GM18519 (cell line): ENCODE results near the gene SLC13A1.
"Not testable (repeated sequence)": the region's sequence is repeated elsewhere in the genome, so short reads cannot be mapped to it uniquely, and the experiment has no call there.

Experiments used
- ATAC-seq: cut with Tn5 transposase; IDR thresholded peaks from one replicate; pipeline ENCODE4 v1.9.1; 2021; ENCODE audit warnings: mild to moderate bottlenecking, moderate library complexity; ENCODE audit not compliant: unreplicated experiment, low FRiP score

SLC13A1 gene

DNA sequence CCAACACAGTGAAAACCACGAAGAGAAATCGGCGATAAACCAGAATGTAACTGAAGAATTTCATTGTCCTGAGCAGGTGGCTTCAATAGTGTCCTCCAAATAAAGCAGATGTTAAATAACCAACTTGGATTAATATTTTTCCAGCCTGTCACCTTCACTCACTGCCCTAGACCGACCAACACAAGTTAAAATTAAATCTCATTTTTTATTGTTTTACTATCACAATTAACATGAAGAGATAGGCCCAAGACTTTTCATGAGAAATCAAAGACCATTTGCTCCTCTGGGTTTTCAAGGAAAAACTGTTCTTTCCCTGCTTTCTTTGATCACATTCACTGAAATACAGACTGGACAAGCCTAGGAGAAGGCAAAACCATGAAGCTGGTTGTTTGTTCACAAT, at the start of gene SLC13A1:
TSS of gene SLC13A1 (minus strand) at position 87 of the 400 bp plus-strand sequence. CDS start at position 64, 23 bp downstream.
- no peak for ATAC-seq

GRCh38 chr7:123244768-123245167, 45.0 kb upstream of the SLC13A1 start:
- no peak for ATAC-seq

DNA sequence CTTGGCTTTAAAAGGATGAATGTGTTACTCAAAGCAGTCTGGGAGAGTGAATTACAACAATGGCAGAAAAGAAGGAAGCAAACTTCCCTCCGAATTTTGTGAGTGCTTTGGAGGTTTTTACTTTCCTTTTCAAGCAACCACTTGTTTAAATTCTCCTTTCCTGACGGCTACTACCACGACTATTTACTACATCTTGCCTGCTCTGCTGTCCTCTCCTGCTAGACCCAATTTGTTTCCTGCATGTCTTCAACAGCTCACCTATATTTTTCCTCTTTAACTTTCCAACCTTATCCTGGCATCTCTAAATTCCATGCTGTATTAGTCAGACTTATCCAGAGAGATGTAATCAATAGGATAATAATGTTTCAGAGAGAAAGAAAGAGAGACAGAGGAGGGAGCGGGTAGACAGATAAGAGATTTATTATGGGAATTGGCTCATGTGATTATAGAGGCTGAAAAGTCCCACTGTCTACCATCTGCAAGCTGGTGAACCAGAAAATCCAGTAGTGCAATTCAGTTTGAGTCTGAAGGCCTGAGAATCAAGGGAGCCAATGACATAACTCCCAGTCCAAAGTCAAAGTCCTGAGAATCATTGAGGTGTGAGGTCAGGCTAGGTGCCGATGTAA, 42.8 kb upstream of the SLC13A1 start:
- ATAC-seq = no peak

DNA sequence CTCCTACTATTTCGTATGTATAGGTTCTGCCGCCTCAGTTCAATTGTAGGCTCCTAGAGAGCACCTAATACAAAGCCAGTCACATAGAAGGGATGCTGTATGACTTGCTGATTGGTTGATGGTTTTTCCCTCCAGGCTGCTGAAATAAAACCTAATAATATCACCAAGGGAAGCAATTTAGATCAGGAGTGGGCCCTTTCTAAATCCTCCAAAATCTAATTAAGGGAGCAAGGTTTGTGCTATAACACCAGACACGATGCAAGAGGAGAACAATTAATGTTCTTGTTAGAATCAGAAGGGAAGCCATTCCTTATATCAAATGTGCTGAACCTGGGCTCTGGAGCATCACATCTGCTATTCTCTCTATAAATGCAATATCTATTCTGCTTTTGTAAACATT, 42.0 kb upstream of the SLC13A1 start:
- no peak for ATAC-seq

DNA sequence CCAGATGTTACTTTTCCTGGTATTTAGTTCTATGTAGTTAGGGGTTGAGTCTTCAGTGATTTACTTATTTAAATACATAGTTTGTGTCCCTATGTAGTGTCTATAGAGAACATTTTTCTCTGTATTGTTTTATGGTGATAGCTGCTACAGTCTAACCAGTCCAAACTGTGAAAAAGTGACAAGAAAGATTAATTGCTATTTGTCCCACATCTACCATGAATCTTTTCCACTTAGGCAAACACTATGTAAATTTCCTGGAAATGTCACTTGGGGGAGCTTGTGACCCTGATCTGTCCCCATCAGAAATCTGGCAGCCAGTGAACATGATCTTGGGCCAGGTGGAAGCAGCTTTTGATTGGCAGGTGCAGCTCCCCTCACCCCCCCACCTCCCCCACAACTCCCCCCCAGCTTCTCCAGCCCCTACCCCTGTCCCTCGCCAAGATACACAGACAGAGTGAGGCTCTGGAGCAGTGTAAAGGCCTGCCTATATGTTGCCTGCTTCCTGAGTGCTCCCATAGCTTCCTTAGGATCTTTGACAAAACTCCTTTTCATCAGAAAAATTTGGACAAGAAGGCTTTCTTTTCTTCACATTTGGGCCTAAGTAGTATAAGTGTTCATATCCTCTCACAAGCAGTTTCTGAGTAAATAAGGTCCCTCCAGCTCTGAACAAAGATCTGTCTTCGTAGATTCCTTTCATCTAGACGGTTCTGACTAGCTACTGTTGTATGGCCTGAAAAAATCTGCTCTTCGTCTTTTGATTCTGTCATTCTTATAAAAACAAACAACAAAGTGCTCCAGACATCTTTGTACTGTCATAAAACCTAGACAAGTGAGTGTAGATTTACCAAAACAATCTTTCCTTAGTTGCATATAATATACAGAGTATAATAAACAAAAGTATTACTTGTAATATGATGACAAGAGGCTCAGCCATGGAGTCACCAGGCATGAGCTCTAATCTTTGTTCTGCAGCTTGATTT, 31.5 kb upstream of the SLC13A1 start:
- no peak for ATAC-seq

GRCh38 chr7:123230603-123231002, 30.8 kb upstream of the SLC13A1 start:
- ATAC-seq = no peak

- ATAC-seq = no peak
Observed at GRCh38 chr7:123230147-123230546, 30.4 kb upstream of the SLC13A1 start.

DNA sequence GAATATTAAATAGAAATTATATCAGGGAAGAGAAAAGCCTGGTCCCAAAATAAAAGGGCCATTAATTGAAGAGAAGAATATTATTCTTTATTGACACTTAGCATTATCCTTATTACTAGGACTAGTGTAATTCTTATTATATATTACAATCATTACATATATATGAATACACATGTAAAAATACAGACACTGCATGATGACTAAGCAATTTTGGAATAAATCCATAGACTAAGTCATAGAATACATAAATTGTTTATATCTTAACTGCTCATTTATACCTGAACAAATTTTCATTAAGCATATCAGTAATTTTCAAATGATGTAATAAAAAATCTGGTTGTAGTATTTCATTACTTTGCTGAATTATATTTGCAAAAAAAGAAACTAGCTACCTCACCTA, 29.7 kb upstream of the SLC13A1 start:
- no peak for ATAC-seq

GRCh38 chr7:123227666-123228065, 27.9 kb upstream of the SLC13A1 start:
- not testable (repeated sequence) for ATAC-seq

GRCh38 chr7:123220396-123220795, 20.6 kb upstream of the SLC13A1 start:
- ATAC-seq = no peak

- ATAC-seq = no peak
Observed at GRCh38 chr7:123218866-123219265, 19.1 kb upstream of the SLC13A1 start.

DNA sequence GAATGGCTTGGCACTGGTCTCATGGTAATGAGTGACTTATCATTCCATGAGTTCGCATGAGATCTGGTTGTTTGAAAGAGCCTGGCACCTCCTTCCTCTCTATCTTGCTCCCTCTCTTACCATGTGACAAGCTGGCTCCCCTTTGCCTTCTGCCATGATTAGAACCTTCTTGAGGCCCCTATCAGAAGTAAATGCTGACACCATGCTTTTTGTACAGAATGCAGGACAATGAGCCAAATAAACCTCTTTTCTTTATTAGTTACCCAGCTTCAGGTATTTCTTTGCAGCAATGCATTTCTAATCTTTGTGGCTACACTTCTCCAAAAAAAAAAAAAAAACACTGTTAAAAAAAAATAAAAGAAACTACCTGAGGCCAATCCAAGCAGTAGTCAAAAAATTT, 17.1 kb upstream of the SLC13A1 start:
- no peak for ATAC-seq

DNA sequence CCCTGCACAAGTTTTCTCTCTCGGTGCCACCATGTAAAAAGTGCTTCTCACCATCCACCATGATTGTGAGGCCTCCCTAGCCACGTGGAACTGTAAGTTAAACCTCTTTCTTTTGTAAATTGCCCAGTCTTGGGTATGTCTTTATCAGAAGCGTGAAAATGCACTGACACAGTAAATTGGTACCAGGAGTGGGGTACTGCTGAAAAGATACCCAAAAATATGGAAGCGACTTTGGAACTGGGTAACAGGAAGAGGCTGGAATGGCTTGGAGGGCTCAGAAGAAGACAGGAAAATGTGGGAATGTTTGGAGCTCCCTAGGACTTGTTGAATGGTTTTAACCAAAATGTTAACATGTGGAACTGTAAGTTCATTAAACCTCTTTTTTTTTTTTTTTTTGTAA, 15.6 kb upstream of the SLC13A1 start:
- ATAC-seq = no peak

DNA sequence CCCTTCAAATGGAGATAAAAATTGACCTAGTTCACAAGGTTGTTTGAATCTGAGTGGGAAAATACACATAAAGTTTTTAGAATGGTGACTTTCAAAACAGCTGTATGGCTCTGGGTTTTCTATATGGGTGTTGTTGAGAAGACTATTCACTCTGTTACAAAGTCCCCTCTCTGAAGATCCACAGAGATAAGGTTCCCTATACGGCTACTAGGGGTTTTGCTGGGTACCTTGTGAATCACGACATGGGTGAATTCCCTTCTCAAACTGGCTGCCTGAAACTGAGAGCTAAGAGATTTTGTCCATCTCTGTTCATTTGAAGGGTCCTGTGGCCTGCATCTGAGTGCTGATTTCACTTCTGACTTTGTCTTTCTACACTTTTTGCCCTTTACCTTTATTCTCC, 11.8 kb upstream of the SLC13A1 start:
- ATAC-seq = no peak

- no peak for ATAC-seq
Observed at GRCh38 chr7:123210986-123211385, 11.2 kb upstream of the SLC13A1 start.

DNA sequence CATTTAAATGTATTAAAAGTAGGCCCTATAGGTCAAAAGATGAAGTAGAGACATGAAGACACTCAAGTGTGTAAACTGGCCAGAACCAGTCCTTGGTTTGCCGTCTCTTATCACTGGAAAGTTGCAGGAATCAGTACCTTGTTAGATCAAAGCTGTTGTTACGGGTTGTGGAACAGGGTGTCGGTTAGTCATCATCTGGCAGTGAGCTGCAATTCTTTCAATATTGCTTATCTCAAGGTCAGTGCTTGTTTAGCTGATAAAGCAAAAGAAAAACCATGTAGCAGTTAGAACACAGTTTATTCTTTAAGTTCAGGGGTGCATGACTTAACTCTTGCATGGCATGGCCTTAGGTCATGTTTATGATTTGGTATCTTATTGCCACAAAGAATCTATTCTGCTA, 10.0 kb upstream of the SLC13A1 start:
- no peak for ATAC-seq

GRCh38 chr7:123208793-123209192, 9.0 kb upstream of the SLC13A1 start:
- ATAC-seq = no peak

GRCh38 chr7:123204206-123204835, 4.6 kb upstream of the SLC13A1 start:
- ATAC-seq = no peak

DNA sequence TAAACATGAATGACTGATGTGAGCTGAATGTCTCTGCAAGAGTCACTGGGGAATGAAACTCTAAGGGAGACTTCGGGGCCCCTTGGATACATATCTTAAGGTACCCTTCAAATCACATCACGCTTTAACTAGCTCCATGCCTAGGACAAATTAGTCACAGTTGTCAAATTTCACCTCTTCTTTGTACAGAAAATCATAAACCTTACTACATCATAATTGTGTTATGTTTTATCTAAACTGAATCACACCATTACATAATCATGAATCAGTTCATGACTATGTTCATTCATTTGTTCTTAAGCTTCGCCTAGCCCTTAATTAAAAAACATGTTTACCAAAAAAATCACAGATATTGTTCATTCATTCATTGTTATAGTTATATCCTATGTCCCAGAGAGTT, 2.1 kb upstream of the SLC13A1 start:
- ATAC-seq = no peak

DNA sequence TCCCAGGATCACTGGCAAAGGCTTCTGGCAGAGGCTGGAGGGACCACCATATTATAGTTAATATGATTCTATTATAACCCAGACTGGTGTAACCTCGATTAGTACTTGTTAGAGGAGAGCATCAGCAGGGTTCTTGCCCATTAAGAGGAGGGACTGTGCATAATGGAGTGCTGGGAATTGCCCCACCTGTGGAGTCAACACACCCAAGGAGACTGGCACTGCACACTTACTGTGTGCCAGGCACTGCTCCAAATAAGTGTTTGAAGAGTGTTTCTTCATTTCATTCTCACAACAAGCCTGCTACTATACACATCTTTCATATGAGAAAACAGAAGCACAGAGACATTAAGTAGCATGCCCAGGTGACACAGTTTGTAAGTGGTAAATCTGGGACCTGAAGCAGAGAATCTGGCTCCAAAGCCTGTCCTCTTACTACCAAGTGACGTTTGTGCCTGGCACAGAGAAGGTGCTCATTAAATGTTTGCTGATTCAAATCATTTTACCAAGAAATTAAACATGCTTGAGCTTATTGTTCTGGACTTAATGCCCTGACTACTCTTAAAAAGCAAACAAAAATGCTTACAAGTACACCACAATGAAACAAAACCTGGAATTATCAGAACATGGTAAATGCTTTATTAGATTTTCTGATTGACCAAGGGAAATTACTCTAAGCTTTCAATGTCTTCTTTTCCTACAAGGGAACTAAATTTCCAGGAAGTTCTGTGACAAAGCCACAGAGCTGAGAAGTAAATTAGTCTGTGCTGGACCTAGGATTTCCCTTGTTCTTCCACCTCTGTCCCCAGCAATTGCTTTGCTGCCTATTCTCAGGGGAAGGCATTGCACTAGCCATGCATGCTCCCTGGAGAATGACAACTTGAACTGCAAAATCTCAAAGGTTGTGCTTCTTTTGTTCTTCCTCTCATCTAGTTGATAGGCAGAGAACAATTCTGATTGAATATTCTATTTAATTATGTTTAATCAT, 809 bp downstream of the SLC13A1 start:
- no peak for ATAC-seq
